A549 (cell line): ENCODE measurements around the gene SPAG9.

Experiments used
- RAD21 ChIP-seq, 2 experiments: fragments of >200 bp in 1 of 2; sonication (Bioruptor Twin) in 1 of 2; formaldehyde crosslinking in 1 of 2; IDR thresholded peaks in 1 of 2; conservative IDR thresholded peaks in 1 of 2; 2 replicates in 1 of 2; 3 replicates in 1 of 2; pipeline ENCODE4 v1.6.1; 2012 to 2018; ENCODE audit warnings: inconsistent platforms in 1 of 2
- RNF2 ChIP-seq: fragments of 200-600 bp; sonication (generic); IDR thresholded peaks from 2 replicates; pipeline ENCODE4 v1.6.1; 2016; ENCODE audit warnings: low read depth, mild to moderate bottlenecking, antibody characterized with exemption, moderate library complexity, borderline replicate concordance
- TF ChIP-seq, protein P1 (sequence below): fragments of >200 bp; sonication (Bioruptor Twin); formaldehyde crosslinking; IDR thresholded peaks from 3 replicates; pipeline ENCODE4 v1.5.1; 2016

DNA sequence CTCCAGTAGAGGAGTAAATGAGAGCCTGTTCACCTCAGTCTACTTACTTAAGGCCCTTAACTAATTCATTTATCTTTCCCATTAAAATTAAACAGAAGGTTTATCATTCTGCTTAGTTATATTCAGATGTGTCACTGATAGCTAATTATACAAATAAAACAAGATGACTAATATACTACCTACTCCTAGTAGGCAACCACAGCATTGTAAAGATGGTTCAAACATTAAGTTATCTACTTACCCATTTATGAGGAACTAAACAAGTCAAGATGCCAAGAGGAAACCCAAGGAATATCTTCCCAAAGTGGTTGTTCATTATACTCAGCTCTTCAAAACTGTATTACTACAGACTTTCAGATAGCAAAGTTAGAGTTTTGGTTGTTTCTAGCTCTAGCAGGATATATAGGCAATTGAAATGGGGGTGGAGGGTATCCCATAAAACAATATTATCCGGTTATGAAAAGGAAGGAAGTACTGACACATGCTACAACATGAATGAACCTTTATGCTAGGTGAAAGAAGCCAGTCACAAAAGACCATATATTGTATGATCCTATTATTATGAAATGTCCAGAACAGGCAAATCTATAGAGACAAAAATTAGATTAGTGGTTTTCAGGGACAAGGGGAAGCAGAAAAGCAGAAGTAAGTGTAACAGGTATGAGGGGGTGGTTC is 56.5 kb downstream of the SPAG9 start:
- TF ChIP-seq, protein P1, sequence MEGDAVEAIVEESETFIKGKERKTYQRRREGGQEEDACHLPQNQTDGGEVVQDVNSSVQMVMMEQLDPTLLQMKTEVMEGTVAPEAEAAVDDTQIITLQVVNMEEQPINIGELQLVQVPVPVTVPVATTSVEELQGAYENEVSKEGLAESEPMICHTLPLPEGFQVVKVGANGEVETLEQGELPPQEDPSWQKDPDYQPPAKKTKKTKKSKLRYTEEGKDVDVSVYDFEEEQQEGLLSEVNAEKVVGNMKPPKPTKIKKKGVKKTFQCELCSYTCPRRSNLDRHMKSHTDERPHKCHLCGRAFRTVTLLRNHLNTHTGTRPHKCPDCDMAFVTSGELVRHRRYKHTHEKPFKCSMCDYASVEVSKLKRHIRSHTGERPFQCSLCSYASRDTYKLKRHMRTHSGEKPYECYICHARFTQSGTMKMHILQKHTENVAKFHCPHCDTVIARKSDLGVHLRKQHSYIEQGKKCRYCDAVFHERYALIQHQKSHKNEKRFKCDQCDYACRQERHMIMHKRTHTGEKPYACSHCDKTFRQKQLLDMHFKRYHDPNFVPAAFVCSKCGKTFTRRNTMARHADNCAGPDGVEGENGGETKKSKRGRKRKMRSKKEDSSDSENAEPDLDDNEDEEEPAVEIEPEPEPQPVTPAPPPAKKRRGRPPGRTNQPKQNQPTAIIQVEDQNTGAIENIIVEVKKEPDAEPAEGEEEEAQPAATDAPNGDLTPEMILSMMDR: no peak
- TF ChIP-seq RNF2 (no peak), RAD21 (conservative IDR thresholded peaks at IDR 0.05 in 1 of 2, IDR thresholded peaks at IDR 0.05 in 1 of 2) (no peak)
